NCI-H2171 treated with DMSO at 0.1 percent for 48 hours (cell line): Measurements from ENCODE around the gene LIN28B.
A peak's percentile ranks its signal among the peaks of the same experiment; 100 is the strongest.
"Not testable (repeated sequence)": the region's sequence is repeated elsewhere in the genome, so short reads cannot be mapped to it uniquely, and the experiment has no call there.

Experiments used
- DNase-seq: peaks from one replicate; lab custom pipeline; 2025; lab: John Stamatoyannopoulos, UW

LIN28B gene

DNA sequence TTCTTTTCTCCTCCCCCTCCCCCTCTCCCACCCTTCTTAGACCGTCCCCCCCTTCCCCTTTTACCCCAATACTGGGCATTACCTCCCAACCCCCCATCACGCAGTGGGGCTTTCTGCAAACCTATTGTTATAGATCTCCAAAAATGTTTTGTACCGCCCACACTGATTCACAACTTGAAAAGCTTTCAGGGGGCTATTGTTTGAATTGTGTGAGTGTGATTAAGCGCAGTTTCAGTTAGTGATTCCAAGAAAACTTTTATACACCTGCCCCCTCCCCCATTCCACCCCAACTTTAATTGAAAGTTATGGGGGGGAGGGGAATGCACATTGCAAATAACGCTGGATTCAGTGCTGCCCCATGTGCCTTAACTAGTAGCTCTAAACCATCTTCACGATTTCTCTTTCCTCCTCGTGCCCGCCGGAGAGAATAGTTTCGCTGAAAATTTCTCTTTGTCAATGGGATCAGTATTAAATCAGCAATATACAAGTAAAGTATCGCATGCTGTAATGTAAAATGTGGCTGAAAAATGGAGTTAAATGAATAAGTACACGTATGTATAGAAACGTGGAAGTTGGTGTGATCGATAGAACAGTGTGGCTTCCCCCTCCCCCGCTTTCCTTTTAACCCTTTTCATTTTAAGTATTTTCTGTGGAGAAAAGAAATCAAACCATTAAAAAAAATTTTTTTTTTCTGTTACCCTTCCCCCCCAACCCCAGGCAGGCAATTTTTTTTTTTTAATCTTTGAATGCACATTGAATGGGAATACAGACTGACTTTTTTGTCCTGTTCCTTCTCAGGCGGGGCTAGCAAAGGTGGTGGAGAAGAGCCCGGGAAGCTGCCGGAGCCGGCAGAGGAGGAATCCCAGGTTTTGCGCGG, 632 bp downstream of the LIN28B start:
- DNase-seq = no peak

DNA sequence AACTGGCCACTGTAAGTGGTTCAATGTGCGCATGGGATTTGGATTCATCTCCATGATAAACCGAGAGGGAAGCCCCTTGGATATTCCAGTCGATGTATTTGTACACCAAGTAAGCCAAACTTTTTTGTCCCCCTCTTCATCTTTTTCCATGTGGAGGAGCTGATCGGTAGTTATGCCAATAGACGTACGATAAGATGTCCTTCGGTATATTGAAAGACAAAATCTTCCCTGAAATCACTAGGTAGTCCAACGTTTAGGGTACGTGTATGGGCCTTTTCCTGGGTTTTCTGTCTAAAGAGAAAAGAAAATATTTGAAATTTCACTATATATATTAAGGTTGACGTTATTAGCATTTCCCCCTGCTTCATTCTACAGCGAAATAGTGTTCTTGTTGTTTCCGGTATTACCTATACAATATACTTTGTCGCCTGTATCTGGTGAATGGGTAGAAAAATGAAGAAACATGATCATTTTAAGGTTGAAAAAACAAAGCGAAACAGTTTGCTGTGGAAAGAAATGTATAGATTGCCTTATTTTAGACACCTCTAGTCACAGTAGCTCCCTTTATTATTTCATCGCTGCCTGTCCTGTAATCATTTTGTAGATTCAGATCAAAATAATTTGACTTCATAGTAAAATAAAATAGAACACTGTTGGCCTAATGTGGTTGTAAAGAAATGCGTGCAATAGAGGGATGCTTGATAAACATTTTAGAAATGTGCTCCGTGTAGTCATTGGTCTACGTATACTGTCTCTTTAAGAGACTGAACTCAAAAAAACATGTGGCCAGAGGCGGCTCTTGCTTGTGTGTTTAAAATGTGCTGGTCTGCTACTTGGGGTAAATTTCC, 1.5 kb downstream of the LIN28B start:
- no peak for DNase-seq

DNA sequence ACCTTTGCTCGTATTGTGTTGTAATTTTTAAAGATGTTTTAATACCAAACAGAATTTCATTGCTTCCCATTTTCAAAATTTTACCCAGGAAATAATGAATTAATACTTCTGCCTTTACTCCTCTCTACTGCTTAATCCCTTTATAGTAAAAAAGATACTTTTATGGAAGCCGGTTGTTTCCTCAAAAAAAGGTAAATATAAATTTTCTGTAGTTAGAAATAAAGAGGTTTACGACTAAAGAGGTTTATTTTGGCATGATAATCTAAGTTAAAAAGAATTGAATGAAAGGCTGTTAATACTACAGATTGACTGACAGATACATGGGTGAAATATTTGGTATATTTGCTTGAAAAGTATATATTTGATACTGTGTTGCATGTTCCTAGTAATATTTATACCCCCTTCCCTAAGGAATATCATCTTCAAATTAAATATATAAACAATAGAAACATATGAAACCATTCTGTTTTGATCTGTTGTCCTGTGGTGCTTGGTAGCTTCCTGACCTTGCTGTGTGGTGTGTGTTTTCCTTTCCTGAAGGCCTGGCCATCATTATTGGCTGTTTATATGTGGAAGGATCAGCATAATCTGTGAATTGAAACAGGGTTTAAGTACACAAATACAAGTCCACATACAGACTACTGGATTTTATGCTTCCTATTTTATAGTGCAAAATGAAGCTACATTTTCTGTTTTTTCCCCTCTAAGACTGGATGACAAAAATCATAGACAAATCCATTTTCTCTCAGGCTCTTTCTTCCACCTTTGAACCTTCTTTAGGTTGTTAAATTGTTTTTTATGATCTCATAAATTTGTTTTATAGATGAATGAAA, 2.3 kb downstream of the LIN28B start:
- no peak for DNase-seq

DNA sequence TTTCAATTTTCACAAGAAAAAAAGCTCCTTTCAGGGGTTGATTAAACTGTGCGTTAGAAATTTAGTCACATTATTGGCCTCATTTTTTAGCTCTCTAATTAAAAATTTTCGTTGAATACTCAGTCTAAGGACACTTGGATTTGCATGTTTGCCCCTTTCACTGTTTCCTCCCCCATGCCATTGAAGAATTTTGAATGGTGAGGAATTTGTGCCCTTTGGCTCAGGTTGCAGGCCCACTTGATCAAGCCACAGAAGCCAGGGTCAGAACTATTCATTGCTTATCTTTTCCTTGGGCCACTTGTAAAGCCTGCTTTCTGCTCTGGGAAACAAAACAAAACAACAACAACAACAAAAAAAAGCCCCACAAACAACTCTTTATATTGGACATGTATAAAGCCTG, 12.2 kb downstream of the LIN28B start:
- DNase-seq = no peak

DNA sequence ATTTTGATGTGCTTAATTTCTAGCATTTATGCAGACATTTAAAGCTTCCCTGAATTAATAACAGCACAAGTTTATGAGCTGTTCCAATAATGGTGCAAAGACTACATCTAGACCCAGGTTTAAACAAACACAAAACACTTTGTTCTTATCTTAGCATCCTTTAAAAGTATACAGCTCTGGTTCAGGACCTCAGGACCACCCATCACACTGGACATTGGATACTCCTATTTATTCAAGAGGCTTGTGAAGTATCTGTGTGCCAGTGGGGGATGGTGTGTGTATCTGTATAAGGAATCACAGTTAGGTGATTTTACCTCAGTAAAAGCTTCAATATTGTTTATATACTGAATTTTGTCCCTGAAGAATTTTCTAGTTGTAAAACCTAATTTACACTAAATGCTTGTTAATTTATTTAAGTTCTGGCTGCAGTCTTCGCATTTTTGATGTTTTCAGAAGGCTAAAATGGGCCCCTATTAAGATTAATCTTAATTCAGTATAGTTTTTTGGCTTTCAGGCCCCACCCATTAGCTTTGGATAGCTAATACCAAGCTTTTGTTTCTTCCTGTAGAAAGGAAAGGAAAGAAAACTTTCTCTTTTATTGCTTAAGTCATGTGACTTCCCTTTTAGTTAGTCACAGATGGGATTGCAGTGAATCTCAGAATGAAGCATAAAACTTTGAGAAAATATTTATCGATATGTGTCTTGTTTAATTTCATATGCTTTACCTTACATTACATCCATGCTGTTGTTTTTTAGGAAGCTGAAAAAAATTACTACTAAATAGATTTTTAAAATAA, 13.1 kb downstream of the LIN28B start:
- DNase-seq = no peak

DNA sequence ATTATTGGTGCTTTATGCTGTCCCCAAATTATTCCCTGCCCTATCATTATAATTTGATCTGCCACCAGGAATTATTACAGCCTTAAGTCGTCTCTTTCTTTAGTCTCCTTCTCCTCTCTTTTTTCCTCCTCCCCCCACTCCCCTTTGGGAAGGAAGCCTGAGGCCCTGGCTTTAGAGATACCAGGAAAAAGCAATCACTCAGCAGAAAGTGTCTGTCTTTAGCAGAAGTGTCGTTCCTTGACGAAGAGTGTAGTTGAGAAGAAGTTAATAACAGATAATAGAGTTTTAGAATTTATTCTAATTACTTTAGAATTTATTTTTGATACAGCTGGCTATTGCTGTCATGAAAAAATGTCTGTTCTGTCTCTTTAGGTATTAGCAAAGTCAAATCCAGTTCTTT, 16.5 kb downstream of the LIN28B start:
- DNase-seq = no peak

DNA sequence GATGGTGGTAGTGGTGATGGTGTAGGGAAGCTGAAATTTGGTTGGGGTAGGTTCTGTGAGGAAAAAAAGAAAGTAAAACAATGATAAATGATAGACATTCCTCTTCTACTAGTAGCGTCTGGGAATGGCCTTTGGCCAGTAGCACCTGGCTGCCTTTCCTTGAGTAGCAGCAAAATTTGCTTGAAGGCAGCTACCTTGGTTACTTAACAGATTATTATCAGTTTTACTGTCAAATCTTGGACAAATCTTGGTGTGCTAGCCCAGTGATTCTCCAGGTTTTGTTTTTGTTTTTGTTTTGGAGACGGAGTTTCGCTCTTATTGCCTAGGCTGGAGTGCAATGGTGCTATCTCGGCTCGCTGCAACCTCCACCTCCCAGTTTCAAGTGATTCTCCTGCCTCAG, 26.4 kb downstream of the LIN28B start:
- no peak for DNase-seq

DNA sequence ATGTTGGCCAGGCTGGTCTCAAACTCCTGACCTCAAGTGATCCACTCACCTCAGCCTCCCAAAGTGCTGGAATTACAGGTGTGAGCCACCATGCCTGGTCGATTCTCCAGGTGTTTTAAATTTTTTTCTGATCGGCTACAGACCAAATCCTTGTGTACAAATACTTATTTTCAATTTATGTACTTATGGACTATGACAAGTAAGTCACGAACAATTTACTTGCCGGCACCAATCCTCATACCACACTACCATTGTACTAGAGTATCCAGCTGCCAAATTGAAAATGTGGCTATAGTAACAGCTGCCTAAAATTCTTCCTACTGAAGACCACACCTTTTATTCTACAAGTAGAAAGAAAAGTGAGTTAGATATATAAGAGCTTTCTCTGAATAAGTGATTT, 26.9 kb downstream of the LIN28B start:
- DNase-seq = no peak

DNA sequence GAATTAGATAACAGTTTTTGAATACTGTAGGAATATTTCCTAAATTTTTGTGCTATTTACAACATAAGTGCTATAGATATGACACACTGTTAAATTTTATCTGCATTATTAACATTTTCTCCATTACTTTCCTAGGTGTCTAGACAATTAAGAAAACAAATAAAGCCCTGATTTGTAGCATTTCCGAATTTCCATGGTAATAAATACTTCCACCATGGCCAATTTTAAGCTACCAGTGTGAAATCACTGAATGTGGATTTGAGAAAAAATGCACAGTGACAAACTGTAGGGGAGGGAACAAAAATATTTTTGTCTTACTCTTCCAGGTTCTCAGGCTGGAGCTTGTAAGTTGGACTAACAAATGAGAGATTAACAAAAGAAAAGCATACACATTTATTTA, 27.9 kb downstream of the LIN28B start:
- DNase-seq = no peak

DNA sequence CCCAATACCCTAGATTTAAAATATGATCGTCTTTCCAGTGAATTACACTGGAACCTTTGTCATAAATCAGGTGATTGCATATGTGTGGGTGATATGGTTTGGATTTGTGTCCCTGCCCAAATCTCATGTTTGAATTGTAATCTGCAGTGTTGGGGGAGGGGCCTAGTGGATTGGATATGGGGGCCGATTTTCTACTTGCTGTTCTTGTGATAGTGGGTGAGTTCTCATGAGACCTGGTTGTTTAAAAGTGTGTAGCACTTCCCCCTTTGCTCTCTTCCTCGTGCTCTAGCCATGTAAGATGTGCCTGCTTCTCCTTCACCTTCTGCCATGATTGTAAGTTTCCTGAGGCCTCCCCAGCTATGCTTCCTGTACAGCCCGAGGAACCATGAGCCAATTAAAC, 29.0 kb downstream of the LIN28B start:
- not testable (repeated sequence) for DNase-seq

DNA sequence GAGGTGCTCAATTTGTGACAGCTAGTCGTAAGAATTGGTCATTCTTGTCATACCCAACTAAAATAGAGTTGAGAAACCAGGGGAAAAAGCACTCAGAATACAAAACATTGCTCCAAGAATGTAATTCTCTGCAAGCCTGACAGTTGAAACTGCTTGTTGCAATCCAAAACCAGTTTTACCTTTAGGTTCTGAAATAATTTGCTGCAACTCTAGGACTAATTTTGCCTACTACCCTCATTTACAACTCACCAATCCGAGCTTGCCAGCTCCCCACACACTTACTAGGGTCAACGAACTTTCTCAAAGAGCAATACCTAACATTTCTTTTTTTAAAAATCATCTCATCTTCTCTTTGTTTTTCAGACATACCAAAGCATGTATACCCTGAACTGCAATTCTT, 29.7 kb downstream of the LIN28B start:
- no peak for DNase-seq

DNA sequence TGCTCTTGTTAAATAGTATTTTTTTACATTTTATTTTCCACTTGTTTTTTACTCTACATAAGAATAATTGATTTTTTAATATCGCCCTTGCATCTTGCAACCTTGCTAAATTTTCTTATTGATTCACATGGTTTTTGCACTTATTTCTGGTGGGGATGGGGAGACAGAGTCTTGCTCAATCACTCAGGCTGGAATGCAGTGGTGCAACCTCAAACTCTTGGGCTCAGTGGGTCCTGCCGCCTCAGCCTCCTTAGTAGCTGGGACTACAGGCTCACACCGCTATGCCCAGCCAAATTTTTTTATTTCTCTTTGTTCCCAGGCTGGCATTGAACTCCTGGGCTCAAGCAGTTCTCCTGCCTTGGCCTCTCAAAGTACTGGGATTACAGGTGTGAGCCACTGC, 30.3 kb downstream of the LIN28B start:
- no peak for DNase-seq

DNA sequence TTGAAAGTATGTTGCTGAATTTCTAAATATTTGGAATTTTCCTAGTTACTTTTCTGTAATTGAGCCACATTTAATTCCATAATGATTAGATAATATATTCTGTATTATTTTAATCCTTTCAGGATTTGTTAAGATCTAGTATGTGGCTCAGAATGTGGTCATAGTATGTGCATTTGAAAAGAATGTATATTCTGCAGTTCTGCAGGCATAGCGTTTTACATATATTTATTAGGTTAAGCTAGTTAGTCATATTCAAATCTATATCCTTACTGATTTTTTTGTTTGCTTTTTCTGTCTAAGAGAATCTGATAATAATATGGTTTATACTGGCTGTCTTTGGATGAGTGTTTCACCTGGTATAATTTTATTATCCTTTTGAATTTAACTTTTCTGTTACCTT, 33.2 kb downstream of the LIN28B start:
- no peak for DNase-seq

DNA sequence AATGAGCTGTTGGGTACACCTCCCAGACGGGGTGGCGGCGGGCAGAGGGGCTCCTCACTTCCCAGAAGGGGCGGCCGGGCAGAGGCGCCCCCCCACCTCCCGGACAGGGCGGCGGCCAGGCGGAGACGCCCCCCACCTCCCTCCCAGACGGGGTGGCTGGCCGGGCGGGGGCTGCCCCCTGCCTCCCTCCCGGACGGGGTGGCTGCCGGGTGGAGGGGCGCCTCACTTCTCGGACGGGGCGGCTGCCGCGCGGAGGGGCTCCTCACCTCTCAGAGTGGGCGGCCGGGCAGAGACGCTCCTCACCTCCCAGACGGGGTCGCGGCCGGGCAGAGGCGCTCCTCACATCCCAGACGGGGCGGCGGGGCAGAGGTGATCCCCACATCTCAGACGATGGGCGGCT, 34.2 kb downstream of the LIN28B start:
- not testable (repeated sequence) for DNase-seq

DNA sequence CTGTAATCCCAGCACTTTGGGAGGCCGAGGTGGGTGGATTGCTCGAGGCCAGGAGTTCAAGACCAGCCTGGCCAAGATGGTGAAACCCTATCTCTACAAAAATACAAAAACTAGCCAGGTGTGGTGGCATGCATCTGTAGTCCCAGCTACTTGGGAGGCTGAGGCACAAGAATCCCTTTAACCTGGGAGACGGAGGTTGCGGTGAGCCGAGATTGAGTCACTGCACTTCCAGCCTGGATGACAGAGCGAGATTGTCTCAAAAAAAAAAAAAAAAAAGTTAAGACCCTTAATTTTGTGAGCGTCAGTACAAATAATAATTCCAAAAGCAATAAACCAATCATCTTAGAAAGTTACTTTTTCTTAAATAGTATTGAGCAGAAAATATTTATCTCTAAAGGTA, 36.7 kb downstream of the LIN28B start:
- DNase-seq = not testable (repeated sequence)

DNA sequence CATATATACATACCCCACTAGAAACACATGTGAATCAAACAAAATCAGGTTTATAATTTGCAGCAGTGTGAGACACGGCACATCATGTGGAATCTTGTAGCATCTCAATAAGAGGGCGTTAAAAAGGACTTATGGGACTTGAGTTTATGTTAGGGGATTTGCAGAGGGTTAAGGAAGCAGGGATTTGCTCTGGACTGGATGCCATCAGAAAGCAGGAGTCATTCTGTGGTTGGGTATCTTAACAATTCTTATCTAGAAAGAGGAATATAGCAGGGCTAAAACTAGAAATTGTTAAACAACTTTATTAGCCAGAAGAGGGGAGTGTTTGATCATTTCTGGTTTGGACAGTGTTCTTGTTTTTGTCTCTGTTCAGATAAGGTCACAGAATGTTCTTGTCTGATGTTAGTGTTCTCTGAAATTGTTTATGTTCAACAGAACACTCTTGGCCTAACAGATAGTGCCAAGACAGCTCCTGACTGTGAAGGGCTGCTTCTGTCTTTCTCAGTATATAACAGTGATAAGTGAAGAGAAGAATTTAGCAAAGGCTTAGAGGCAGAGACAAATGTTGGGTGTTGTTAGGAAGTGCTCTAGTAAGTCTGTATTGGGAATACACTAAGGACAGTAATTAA, 39.2 kb downstream of the LIN28B start:
- peak; percentile 5 for DNase-seq

DNA sequence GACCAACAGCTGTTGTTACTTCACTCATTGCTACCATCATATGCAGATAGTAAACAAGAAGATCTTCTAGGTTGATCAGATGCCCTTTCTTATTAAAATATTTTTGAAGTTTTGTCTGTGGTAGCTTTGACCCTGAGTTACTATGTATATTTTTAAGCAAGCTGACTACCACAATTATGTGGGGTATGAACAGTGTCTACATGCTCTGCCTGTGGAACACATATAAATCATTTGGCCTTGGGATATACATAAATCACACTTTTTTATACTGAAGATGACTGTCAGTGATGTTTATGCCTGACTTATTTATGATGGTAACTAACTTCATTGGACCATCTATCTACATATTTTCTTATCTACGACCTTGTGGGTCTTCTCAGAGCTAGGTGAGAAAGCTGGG, 44.2 kb downstream of the LIN28B start:
- no peak for DNase-seq

DNA sequence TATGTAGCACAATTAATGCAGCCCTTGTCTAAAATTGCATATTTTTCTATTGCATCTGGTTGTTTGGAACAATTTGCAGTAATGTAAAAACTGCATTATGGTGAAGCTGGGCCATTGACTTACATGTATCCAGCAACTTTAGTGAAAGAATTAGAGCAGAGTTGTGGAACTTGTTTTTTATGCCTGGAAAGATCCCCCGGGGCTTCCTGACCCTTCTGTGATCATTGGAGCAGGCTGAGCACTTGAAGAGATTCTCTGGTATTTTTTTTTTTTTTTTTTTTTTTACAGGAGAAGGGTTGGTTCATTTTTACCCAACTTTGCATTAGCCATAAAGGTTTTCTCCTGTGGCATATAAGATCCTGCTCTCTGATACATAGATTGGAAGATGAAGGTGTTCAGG, 45.0 kb downstream of the LIN28B start:
- DNase-seq = no peak

DNA sequence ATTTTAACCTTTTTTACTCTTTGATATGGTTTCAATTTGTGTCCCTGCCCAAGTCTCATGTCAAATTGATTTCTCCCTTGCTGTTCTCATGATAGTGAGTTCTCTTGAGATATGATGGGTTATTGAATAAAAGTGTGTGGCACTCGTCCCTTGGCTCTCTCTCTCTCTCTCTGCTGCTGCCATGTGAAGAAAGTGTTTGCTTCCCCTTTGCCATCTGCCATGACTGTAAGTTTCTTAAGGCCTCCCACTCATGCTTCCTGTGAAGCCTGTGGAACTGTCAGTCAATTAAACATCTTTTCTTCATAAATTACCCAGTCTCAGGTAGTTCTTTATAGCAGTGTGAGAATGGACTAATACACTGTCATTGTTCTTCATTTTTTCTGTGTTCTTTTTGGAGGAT, 48.5 kb downstream of the LIN28B start:
- no peak for DNase-seq

DNA sequence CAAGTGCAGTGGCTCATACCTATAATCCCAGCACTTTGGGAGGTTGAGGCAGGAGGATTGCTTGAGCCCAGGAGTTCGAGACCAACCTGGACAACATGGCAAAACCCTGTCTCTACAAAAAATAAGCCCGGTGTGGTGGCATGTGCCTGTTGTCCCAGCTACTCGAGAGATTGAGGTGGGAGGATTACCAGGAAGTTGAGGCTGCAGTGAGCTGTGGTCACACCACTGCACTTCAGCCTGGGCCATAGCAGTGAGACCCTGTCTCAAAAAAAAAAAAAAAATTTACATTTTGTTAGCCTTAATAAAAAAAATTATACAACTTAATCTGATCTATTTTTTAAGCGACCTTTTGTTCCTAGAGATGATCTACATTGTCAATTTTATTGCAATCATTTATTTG, 56.6 kb downstream of the LIN28B start:
- DNase-seq = not testable (repeated sequence)

DNA sequence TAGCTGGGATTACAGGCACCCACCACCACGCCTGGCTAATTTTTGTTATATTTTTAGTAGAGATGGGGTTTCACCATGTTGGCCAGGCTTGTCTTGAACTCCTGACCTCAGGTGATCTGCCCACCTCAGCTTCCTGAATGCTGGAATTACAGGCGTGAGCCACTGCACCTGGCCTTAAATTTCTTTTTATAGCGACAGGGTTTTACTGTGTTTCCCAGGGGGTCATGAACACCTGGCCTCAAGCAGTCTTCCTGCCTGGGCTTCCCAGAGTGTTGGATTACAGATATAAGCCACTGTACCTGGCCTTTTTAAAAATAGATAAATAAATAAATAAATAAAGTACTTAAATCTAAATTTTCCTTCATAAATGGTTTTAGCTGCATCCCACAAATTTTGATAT, 57.5 kb downstream of the LIN28B start:
- DNase-seq = peak; percentile 57
